HepG2 (cell line): ENCODE results near the gene MLX. TPM values are rescaled to one million over a fixed set of nuclear protein-coding genes. Genes with fewer than 3 reads are reported as not detected.

Source experiments
- CHD4 ChIP-seq: fragments of 200-600 bp; sonication (generic); IDR thresholded peaks from 2 replicates; pipeline ENCODE4 v1.7.0; 2017; ENCODE audit warnings: mild to moderate bottlenecking, low read length, borderline replicate concordance
- ELF1 ChIP-seq: sonication (generic); formaldehyde crosslinking; IDR thresholded peaks from 2 replicates; pipeline ENCODE4 v1.4.0; 2020; ENCODE audit warnings: missing genetic modification reagents
- HDAC2 ChIP-seq: sonication (generic); formaldehyde crosslinking; IDR thresholded peaks from 2 replicates; pipeline ENCODE4 v1.4.0; 2020; ENCODE audit warnings: missing genetic modification reagents
- HOXA3 ChIP-seq: sonication (generic); formaldehyde crosslinking; IDR thresholded peaks from 2 replicates; pipeline ENCODE4 v1.5.0; 2020; ENCODE audit warnings: missing genetic modification reagents
- NONO ChIP-seq, 2 experiments: fragments of 450-650 bp in 1 of 2; sonication (generic) in 1 of 2; formaldehyde crosslinking in 1 of 2; IDR thresholded peaks in 1 of 2; conservative IDR thresholded peaks in 1 of 2; 2 replicates each; pipeline versions ENCODE4 v1.6.1 to v1.8.0; 2017 to 2022; ENCODE audit warnings: mild to moderate bottlenecking in 1 of 2, missing genetic modification reagents in 1 of 2, moderate library complexity in 1 of 2
- PRPF4 ChIP-seq: fragments of 200-400 bp; formaldehyde crosslinking; IDR thresholded peaks from 2 replicates; pipeline ENCODE4 v1.6.1; 2016; ENCODE audit warnings: low read length, low read depth; ENCODE audit not compliant: poor library complexity, severe bottlenecking
- RBFOX2 ChIP-seq: fragments of 200-400 bp; formaldehyde crosslinking; IDR thresholded peaks from 2 replicates; pipeline ENCODE4 v1.6.1; 2017; ENCODE audit warnings: low read depth, mild to moderate bottlenecking, low read length
- TMF1 ChIP-seq: sonication (generic); formaldehyde crosslinking; IDR thresholded peaks from 2 replicates; pipeline ENCODE4 v1.8.1; 2022; ENCODE audit warnings: low read depth, missing genetic modification reagents
- ZFX ChIP-seq: sonication (generic); formaldehyde crosslinking; IDR thresholded peaks from 2 replicates; pipeline ENCODE4 v1.4.0; 2020; ENCODE audit warnings: mild to moderate bottlenecking, low read depth, missing genetic modification reagents, moderate library complexity
- polyA plus RNA-seq, 8 experiments: library from polyadenylated mRNA; depleted of rRNA in 3 of 8; stranded (reverse) in 7 of 8; unstranded in 1 of 8; fragments of >200 nt; fragmentation: Illumina TruSeq in 4 of 8; extraction: Trizol in 4 of 8; gene quantifications; 2 replicates each; pipeline versions ENCODE4 v1.2.1 to v1.2.3, GENCODE V29; 2011 to 2016; ENCODE audit warnings: low read depth in 4 of 8, missing spikeins in 1 of 8, mixed read lengths in 1 of 8; ENCODE audit not compliant: insufficient read depth in 1 of 8
- total RNA-seq, 5 experiments: library from RNA; depleted of rRNA; stranded (reverse); fragments of >200 nt; fragmentation: Illumina TruSeq; extraction: Trizol; gene quantifications; 2 replicates each; pipeline ENCODE4 v1.2.3, GENCODE V29; 2016; ENCODE audit warnings: low read depth in 1 of 5
- TF ChIP-seq, protein P1 (sequence below): sonication (generic); formaldehyde crosslinking; IDR thresholded peaks from 2 replicates; pipeline ENCODE4 v1.5.0; 2020; ENCODE audit warnings: mild to moderate bottlenecking, missing genetic modification reagents, borderline replicate concordance
- TF ChIP-seq, protein P2 (sequence below): sonication (generic); formaldehyde crosslinking; IDR thresholded peaks from 2 replicates; pipeline ENCODE4 v1.4.0; 2020; ENCODE audit warnings: missing genetic modification reagents, mild to moderate bottlenecking, borderline replicate concordance
- TF ChIP-seq, protein P3 (sequence below): sonication (generic); formaldehyde crosslinking; IDR thresholded peaks from 2 replicates; pipeline ENCODE4 v1.5.1; 2020; ENCODE audit warnings: mild to moderate bottlenecking, missing genetic modification reagents, moderate library complexity

The MLX gene
- total and polyA plus RNA-seq, 2 of the 13 experiments (the other 11 are each of a cell fraction or from before 2014, with no cell fraction given), result 38.9 to 74.4 TPM

DNA sequence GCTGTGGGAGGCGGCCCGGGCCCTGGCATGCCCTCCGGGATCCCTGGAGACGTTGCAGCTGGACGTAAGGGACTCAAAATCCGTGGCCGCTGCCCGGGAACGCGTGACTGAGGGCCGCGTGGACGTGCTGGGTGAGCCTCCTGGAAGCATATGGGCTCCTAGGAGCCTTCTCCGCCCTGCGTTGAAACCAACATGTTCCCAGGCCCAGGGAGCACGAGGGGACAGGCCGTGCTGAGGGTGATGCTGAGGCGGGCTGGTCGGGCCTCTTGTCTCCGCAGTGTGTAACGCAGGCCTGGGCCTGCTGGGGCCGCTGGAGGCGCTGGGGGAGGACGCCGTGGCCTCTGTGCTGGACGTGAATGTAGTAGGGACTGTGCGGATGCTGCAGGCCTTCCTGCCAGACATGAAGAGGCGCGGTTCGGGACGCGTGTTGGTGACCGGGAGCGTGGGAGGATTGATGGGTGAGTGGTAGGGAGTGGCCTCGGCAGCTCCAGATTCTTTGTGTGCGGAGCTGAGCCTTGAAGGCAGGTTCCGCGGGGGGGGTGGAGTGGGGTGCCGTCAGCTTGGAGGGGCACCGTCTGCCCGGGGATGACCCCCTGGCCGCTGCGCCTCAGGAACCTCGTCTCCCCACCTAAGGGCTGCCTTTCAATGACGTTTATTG, 13.6 kb upstream of the MLX start (continued):
- TF ChIP-seq, protein P1, sequence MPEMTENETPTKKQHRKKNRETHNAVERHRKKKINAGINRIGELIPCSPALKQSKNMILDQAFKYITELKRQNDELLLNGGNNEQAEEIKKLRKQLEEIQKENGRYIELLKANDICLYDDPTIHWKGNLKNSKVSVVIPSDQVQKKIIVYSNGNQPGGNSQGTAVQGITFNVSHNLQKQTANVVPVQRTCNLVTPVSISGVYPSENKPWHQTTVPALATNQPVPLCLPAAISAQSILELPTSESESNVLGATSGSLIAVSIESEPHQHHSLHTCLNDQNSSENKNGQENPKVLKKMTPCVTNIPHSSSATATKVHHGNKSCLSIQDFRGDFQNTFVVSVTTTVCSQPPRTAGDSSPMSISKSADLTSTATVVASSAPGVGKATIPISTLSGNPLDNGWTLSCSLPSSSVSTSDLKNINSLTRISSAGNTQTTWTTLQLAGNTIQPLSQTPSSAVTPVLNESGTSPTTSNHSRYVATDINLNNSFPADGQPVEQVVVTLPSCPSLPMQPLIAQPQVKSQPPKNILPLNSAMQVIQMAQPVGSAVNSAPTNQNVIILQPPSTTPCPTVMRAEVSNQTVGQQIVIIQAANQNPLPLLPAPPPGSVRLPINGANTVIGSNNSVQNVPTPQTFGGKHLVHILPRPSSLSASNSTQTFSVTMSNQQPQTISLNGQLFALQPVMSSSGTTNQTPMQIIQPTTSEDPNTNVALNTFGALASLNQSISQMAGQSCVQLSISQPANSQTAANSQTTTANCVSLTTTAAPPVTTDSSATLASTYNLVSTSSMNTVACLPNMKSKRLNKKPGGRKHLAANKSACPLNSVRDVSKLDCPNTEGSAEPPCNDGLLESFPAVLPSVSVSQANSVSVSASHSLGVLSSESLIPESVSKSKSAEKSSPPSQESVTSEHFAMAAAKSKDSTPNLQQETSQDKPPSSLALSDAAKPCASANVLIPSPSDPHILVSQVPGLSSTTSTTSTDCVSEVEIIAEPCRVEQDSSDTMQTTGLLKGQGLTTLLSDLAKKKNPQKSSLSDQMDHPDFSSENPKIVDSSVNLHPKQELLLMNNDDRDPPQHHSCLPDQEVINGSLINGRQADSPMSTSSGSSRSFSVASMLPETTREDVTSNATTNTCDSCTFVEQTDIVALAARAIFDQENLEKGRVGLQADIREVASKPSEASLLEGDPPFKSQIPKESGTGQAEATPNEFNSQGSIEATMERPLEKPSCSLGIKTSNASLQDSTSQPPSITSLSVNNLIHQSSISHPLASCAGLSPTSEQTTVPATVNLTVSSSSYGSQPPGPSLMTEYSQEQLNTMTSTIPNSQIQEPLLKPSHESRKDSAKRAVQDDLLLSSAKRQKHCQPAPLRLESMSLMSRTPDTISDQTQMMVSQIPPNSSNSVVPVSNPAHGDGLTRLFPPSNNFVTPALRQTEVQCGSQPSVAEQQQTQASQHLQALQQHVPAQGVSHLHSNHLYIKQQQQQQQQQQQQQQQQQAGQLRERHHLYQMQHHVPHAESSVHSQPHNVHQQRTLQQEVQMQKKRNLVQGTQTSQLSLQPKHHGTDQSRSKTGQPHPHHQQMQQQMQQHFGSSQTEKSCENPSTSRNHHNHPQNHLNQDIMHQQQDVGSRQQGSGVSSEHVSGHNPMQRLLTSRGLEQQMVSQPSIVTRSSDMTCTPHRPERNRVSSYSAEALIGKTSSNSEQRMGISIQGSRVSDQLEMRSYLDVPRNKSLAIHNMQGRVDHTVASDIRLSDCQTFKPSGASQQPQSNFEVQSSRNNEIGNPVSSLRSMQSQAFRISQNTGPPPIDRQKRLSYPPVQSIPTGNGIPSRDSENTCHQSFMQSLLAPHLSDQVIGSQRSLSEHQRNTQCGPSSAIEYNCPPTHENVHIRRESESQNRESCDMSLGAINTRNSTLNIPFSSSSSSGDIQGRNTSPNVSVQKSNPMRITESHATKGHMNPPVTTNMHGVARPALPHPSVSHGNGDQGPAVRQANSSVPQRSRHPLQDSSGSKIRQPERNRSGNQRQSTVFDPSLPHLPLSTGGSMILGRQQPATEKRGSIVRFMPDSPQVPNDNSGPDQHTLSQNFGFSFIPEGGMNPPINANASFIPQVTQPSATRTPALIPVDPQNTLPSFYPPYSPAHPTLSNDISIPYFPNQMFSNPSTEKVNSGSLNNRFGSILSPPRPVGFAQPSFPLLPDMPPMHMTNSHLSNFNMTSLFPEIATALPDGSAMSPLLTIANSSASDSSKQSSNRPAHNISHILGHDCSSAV (CRISPR knock-in tag), result no peak
- TF ChIP-seq RBFOX2 (peak; percentile 57; the same call in 1 of the 2 replicates), CHD4 (no peak), TMF1 (CRISPR knock-in tag) (no peak), PRPF4 (peak; percentile 51), HOXA3 (CRISPR knock-in tag) (peak; percentile 40; the same call in 1 of the 2 replicates), ELF1 (CRISPR knock-in tag) (no peak), NONO (IDR thresholded peaks at IDR 0.05) (no peak), NONO (CRISPR knock-in tag; conservative IDR thresholded peaks at IDR 0.05) (peak; percentile 45; the same call in 1 of the 2 replicates), ZFX (peak; percentile 51; the same call in 1 of the 2 replicates), HDAC2 (CRISPR knock-in tag) (0 out of 2 replicates have a peak, but pooled peaks have one; percentile 6)
- TF ChIP-seq, protein P2, sequence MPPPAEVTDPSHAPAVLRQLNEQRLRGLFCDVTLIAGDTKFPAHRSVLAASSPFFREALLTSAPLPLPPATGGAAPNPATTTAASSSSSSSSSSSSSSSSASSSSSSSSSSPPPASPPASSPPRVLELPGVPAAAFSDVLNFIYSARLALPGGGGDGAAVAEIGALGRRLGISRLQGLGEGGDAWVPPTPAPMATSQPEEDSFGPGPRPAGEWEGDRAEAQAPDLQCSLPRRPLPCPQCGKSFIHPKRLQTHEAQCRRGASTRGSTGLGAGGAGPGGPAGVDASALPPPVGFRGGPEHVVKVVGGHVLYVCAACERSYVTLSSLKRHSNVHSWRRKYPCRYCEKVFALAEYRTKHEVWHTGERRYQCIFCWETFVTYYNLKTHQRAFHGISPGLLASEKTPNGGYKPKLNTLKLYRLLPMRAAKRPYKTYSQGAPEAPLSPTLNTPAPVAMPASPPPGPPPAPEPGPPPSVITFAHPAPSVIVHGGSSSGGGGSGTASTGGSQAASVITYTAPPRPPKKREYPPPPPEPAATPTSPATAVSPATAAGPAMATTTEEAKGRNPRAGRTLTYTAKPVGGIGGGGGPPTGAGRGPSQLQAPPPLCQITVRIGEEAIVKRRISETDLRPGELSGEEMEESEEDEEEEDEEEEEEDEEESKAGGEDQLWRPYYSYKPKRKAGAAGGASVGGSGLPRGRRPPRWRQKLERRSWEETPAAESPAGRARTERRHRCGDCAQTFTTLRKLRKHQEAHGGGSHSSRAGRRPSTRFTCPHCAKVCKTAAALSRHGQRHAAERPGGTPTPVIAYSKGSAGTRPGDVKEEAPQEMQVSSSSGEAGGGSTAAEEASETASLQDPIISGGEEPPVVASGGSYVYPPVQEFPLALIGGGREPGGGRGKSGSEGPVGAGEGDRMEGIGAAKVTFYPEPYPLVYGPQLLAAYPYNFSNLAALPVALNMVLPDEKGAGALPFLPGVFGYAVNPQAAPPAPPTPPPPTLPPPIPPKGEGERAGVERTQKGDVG, result peak; percentile 67
- TF ChIP-seq, protein P3, sequence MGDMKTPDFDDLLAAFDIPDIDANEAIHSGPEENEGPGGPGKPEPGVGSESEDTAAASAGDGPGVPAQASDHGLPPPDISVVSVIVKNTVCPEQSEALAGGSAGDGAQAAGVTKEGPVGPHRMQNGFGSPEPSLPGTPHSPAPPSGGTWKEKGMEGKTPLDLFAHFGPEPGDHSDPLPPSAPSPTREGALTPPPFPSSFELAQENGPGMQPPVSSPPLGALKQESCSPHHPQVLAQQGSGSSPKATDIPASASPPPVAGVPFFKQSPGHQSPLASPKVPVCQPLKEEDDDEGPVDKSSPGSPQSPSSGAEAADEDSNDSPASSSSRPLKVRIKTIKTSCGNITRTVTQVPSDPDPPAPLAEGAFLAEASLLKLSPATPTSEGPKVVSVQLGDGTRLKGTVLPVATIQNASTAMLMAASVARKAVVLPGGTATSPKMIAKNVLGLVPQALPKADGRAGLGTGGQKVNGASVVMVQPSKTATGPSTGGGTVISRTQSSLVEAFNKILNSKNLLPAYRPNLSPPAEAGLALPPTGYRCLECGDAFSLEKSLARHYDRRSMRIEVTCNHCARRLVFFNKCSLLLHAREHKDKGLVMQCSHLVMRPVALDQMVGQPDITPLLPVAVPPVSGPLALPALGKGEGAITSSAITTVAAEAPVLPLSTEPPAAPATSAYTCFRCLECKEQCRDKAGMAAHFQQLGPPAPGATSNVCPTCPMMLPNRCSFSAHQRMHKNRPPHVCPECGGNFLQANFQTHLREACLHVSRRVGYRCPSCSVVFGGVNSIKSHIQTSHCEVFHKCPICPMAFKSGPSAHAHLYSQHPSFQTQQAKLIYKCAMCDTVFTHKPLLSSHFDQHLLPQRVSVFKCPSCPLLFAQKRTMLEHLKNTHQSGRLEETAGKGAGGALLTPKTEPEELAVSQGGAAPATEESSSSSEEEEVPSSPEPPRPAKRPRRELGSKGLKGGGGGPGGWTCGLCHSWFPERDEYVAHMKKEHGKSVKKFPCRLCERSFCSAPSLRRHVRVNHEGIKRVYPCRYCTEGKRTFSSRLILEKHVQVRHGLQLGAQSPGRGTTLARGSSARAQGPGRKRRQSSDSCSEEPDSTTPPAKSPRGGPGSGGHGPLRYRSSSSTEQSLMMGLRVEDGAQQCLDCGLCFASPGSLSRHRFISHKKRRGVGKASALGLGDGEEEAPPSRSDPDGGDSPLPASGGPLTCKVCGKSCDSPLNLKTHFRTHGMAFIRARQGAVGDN, result peak; percentile 51
